Stimulated activated CD8-positive, alpha-beta memory T cell treated with anti-CD3 and anti-CD28 coated beads, Interleukin-15, amount 100 ng/mL, for 48 hours (primary cell): Measurements from ENCODE around the gene NECTIN4.

Experiments
- DNase-seq, 2 donors: peaks; one replicate each; pipeline ENCODE4 v3.0.0-alpha.2; 2020; ENCODE audit warnings: low read depth in 2 of 2

Gene NECTIN4

DNA sequence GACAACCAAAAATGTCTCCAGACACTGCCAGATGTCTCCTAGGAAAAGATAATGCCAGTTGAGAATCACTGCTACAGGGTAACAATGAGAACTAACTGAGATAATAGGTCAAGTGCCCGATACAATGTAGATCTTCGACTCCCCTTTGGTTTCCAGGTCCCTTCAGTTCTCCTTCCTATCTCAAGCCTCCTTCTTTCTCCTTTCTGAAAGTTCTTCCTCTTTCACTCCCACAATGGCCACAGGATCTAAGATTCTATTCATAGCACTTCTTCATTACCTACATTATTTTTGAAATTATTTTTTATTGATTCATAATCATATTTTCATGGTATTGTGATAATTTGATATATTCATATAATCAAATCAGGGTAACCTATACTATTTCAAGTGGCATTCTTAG lies 22.2 kb upstream of the NECTIN4 start:
- DNase-seq = no peak

DNA sequence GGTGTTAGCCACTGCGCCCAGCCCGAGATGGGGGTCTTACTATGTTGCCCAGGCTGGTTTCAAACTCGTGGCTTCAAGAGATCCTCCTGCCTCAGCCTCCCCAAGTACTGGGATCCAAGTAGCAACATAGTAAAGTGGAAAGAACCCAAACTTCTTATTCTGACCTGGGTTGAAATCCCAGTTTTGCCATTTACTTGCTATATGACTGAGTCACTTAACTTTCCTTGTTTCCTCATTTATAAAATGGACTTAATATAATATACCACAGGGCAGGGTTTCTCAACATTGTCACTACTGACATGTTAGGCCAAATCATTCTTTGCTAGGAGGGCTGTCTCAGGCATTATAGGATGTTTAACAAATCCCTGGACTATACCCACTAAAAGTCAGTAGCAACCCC lies 21.8 kb upstream of the NECTIN4 start:
- DNase-seq = no peak

DNA sequence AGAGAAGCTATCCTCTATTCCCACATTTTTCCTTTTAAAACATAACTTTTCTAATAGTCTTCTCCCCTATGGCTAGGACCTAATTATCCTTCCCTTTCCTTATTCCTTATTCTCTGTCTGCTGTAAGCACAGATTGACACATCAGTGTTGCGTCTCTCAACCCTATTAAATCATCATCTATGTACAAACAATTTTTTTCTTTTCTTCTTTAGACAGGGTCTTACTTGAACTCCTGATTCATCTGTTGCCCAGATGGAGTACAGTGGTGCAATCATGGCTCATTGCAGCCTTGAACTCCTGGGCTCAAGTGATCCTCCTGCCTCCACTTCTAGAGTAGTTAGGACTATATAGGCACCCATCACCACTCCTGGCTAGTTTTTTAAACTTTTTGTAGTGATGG lies 17.1 kb upstream of the NECTIN4 start:
- no peak for DNase-seq

DNA sequence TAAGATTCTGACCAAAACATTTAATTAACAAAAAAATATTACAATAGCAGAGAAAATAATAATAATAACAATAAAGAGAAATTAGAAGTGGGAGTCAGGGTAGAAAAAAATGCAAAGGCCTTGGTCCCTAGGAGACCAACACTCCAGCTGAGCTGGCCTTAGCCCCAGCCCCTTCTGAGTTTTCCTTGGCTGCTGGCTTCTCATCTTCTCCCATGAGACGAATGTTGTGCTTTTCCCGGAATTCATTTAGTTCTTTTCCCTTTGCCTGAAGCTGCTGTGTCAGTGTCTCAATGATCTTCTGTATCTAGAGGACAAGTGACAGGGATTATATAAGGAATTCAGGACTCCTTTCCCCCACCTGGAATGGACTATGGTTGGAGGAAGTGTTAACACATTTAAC lies 11.2 kb upstream of the NECTIN4 start:
- no peak for DNase-seq

DNA sequence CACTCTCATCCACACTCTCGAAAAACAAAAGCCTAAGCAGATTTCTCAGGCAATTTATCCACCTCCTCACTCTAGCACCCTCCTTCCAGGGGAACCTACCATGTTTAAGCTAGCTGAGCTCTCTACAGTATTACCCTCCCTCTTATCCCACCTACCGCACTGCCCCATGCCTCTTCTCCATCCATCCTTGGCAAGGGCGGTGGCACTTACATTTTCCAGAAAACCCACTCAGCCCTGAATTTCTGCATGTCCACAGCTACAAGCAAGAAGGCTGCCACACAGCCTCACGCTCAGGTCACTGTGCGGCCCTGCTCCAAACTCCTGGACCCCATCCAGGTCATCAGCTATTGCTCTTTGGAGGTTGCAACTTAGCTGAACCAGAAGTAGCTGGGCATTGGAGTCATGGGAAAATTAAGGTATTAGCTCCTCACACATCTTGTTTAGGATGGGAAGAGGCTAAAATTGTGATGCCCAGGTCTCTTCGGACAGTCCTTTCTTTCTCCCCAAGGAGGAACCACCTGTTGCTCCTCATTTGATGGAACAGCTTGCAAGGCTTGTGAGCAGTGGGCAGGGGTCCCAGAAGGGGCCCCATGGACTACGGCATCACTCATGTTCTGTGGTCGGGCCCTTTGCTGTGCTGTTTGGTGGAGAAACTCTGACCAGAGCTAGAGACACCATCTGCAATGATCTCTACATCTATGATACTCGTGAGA lies 9.9 kb upstream of the NECTIN4 start:
- DNase-seq = no peak

DNA sequence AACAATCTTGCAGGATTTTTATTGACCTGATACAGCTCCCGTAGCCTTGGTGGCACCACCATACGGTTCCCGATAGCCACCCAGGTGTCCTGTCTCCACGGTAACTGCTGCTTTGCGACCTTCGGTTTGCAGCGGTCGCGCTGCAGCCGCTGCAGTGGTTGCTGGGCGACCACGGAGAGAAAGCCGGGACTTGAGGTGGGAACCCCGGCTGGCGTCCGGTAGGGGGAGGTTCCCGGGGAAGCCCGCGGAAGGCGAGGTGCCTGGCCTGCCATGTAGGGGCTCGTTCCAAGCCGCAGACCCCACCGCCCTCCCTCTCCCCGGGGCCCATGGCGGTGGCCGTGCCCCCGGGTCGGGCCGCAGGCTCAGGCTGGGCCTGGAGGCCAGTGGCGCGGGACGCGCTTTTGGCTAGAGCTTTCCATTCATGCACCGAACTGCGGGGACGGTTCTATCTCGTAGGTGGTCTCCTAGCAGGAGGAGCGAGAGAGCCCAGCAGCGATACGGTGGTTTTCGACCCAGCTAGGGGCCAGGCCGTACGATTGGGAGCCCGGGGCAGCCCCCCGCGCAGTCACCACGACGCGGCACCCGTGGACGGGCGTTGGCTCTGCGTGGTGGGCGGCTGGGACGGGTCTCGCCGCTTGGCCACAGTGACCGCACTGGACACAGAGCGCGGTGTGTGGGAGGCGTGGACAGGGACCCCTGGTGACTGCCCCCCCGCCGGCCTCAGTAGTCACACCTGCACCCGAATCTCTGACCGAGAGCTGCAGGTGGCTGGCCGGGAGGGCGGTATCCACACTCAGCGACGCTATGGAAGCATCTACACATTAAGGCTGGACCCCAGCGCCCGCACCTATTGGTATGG lies 9.1 kb upstream of the NECTIN4 start, which contains the start of gene KLHDC9:
Gene KLHDC9, plus strand, starts transcription at position 152 of the 859 bp plus-strand sequence. Its CDS starts 175 bp downstream, at position 327.
- peak; percentile 71 to 75 for DNase-seq

DNA sequence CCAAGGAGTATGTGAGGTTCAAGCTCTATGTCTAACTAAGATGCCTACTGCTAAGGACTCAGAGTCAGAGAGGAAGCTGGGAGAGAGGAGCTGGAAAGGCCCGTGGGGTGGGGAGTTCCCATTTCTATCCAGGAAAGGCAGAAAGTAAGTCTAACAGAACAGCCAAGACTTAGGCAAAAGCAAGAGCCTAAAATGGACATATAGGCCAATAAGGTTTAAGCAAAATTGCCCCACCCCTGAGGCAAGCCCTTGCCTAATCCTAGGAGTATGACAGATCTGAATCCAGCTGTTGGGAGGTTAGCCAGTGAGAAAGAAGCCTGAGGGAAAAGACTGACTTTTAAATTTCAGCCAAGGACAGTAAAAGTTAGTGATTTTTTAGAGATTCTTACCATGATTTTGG lies 7.2 kb upstream of the NECTIN4 start:
- no peak for DNase-seq

DNA sequence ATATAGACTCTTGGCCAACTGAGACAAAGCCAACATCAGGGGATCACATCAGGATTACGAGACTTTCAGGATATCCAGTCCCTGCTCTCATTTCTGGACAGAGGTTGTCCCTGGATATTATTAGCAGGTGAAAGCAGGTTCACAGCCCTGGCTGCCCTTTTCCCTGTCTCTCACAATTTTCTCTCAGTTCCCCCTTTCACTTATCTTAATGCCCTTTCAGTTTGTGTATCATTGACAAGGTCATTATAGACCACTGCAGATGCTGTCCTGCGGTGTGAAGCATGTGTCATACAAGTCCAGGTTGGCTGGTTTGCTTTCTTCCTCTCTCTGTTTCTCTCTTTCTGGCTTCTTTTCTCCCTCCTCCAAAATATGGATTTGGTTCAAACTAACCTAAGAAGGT lies 6.7 kb upstream of the NECTIN4 start:
- DNase-seq = no peak

DNA sequence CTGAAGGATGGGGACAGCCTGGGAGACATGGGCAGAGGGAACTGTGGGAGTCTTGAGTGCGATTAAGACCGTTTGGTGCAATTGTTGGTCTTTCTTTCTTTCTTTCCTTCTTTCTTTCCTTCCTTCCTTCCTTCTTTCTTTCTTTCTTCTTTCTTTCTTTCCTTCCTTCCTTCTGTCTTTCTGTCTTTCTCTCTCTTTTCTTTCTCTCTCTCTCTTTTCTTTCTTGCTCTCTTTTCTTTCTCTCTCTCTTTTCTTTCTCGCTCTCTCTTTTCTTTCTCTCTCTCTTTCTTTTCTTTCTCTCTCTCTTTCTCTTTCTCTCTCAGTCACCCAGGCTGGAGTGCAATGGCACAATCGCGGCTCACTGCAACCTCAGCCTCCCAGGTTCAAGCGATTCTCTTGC lies 5.9 kb upstream of the NECTIN4 start:
- DNase-seq = no peak

DNA sequence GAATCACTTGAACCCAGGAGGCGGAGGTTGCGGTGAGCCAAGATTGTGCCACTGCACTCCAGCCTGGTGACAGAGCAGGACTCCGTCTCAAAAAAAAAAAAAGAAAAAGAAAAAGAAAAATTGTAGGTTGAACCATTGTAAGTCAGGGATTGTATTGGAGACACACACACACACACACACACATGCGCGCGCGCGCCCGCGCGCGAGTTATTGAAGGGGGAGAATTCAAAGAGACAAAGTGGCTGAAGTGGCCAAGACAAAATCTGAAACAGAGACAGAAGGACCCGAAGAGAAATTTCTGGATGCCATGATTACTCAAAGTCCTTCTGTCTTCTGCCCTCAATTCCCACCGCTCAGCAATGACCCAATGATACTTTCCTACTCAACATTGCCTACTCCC lies 5.1 kb upstream of the NECTIN4 start:
- DNase-seq = no peak

DNA sequence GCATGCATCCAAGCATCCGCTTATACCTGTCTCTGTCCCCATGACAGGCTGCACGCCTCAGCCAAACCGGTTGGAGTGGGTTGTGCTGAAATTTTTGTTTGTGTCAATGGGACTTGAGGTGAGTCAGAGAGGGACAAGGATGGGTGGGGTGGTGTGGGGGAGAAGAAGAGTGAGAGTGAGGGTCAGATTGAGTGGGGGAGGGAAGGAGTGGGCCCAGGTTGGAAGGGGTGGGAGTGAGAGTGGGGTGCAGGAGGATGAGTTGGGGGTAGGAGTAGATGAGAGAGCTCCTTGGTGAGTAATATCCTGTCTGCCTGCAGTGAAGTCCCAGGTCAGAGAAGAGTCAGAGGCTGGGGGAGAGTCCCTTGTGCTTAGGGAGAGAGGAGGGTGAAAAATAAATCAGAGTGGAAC lies 3.3 kb upstream of the NECTIN4 start:
- DNase-seq = peak in 1 of 2 donors; percentile 33

DNA sequence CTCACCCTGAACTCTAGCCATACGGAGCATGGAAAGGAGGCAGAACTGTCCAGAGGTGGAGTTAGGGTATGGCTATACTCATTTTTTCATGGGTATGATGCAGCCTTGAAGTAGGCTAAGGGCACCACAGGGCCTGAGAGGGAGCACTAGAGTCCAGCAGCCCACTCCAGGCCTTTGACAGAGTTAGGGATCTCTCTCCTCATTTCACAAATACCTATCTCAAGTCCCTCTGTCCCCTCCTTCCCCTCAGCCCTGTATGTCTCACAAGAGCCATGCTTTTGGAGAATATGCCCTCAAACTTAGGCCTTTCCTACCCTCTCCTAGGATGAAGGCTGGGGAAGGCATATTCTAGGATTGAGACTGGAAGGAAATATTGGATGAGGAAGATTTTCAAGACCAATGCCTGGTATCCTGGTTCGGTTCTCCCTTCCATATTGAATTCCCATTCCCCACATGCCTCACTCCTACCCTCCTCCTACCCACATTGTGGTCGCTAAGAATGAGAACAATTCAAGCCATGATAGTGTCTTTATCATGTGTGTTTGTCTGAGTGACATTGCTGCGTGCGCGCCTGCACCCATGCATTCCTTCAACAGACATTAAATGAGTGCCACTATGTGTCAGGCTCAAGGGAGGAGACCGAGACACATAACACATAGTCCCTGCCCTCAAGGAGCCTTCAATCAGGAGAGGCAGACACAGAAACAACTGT lies 2.6 kb upstream of the NECTIN4 start:
- no peak for DNase-seq

DNA sequence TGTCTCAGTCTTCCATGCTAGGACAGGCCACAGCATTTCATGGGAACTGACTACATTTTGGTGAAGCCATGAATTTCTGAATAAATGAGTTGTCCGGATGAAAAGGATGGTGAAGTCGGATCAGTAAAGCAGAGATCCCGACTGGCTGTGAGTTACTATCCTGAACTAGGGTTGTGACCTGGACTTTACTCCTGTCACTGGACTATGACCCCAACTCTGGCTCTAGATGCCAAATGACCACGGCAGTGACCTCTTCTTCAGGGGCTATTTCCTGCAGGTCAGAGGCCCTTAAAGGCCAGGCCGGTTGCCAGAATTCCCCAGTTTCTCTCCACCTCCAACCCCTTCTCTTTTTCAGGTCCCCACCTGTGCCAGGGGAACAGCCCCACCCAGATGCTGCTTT lies 1.7 kb upstream of the NECTIN4 start:
- no peak for DNase-seq

DNA sequence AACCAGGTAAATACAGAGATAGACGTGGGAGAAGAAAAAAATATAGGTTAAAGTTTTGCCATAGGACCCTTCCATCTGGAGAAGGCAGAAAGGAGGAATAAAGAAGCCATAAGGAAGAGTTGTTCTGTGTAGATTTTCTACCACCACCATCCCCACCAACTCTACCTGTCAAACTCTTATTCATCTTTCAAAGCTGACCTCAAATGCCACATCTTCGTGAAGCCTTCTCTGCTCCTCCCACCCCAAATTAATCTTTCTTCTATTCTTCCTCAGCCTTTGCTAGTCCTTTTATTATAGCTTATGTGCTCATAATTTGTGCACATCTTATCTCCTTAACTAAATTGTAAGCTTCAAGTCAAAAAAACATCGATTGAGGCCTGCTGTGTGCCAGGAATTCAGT lies 1.3 kb upstream of the NECTIN4 start:
- no peak for DNase-seq

DNA sequence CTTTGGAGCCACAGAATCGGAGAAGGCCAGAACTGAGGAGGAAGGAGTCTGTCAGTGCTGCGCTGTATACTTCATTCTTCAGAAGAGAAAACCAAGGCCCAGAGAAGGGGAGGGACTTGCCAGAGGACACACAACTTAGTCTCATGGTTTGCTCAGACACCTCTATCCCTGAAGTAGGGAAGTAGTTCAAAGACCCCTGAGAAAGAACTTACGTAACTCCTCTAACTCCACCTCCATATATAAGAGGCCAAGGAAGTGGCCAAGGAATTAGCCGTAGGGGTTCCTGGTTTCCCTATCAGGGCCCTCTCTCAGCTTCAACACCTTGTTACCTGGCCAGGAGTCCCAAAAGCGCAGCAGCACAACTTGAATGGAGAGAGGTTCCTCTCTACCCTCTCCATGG lies 580 bp upstream of the NECTIN4 start:
- no peak for DNase-seq

DNA sequence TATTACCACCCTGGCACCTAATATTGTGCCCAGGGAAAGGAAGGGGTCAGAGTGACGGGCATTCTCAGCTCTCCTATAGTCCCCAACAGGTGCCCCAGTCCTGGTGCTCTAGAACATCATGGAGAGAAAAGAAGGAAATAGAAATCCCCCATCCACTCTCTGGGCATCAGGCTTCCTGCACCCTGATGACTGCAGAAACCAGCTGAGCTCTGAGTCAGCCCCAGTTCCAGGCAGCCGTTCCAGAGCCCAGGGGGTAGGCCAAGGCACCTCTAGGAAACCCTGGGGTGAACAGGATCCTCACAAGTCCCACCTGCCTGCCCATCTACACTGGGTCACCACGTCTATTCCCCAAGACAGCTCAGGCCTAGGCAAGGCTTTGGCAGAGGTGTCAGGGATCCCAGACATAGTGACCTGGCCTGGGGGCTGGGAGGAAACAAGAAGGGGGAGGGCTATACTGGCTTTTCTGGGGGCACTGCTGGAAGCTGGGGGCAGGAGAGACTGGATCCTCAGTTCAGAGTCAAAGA lies 709 bp downstream of the NECTIN4 start:
- DNase-seq = no peak

DNA sequence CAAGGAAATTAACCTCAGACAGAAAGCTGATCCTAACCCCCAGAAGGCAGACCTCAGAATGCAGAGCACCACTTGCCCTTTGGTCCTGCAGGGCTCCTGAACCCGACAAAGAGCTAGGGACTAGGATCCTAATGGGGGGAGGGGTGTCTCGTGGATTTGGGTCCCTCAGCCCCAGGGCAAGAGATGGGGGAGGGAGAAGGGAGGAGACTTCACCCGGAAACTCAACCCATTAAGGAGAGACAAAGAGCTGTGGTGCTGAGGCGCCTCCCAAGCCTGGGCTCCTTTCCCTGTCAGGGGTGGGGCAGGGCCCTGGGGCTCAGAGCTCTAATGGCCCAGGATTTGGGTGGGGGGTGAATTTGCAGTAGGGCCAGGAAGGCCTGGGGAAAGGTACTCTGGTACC lies 2.9 kb downstream of the NECTIN4 start:
- DNase-seq = no peak

DNA sequence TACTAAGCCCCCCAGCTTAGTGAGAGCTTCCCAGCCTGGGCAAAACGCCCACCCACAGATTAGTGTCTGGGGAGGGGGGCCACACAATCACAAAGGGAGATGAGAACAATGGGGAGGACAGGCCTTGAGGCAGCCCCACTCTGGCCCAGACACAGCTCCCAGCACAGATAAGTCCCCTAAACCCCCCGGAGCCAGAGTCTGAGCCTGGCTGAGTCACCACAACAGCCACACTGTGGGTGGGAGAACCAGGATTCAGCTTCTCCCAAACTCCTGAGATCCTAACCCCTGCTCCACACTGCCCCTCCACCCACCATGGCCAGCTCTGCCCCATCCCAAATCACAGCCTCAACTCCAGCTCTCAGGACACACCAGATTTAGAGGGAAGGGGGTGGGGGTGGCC lies 4.2 kb downstream of the NECTIN4 start:
- no peak for DNase-seq

DNA sequence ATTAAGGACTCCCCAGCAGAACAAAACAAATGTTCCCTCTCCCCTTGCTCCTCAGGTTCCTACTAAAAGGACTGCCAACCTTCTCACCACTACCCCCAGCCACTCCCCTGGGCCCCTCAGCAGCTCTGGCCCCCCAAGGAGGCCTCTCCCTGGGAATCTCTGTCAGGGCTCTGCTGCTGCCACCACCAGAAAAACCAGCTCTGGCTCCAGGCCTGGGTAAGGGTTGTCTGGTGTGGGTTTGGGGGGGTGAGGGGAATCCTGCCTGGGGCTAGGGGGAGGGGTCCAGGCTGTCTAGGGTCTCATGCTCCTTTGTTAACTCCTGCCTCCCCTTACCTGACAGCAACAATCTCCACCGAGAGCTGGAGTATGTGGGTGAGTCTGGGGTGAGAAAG lies 4.8 kb downstream of the NECTIN4 start:
- DNase-seq = no peak

DNA sequence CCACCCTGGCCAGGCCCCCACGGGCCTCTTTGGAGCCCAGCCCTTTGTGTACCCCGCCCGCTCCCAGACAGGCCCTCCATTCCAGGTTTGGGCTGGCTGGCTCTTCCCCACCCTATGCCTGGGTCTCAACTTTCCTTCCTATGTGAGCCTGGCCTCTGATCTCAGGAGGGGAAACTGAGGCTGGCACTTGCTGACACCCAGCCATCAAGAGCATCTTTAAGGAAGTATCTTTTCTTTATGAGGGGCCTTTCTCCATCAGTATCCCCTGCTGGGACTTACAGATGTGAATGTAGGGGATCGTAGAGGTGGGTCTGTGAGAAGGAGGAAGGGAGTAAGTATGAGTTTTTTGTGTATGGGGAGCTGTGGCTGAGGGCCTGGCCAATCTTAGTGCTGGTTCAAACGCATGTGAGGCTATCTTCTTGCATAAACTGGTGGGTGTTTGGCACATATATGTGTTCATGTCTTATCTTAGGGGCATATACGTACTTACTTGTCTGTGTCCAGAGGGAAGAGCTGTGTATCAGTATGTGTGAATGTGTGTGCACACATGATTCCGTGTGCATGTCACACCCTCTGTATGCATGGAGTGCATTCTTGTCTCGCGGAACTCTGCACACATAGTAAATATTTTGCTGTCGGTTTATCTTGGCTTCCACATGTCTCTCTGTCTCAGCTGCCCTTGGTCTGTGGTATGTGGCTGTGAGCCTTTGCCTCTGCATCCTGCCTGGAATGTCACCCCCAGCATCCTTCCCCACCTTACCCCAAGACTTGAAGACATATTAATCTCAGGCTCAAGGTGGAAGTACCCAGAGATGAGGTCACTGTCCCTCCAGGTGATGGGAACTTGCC lies 5.4 kb downstream of the NECTIN4 start:
- DNase-seq = no peak

DNA sequence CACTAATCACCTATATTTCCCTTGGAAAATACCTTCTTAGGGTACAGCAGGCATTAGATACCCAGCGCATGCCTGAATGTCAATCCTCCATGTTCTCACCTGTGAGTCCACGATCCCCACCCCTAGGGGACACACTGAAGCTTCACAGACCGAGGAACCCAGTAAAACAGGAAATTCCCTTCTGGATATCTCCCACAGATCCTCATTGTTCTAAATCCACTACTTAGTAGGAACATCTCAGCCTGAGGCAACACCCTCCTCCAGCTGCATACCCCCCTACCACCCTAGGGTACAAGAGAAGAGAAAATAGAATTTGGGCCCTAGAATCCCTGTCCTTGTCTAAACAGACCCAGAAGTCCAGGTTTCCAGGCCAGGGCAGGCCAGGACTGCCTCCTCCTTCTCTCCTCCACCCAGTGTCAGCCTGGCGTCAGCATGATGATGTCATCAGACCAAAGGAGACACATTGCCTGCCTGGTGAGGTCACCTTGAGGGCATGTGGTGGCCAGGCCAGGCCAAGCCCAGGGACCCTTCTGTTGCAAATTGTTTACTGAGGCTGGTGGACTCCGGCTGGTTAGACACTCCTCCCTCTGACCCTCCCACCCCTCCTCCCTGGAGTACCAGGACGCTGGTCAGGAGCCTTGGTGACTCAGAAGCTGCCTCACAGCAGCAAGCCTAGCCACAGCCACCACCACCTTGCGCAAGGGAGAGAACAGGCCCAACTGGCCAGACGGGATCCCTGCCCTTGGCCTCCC lies 6.2 kb downstream of the NECTIN4 start:
- DNase-seq = no peak
